ENCODE results near the gene WWC2. TPM values are rescaled to one million over a fixed set of nuclear protein-coding genes. Genes with fewer than 3 reads are reported as not detected.

Gene WWC2
- total RNA-seq, 1 donor from 2014 or later = 24.6 TPM

DNA sequence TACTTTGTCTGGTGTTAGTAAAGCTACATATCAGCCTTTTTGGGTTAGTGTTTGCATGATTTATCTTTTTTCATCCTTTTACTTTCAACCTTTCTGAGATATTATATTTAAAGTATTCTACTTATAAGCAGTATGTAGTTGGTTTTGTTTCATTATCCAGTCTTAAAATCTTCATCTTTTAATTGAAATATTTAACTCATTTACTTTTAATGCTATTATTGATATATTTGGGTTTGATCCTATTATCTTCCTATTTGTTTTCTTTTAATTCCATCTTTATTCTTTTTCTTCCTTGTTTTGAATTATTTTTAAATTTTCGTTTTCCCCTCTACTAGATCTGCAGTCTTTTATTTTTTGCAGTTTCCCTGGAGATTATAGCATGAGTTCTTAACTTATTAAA is 177.0 kb downstream of the WWC2 start:
- no peak for DNase-seq (ENCODE audit: extremely low spot score, unreplicated experiment)
- Mint-ChIP-seq H3K4me1 (ENCODE audit: unreplicated experiment) (no peaks in the 10 kb centered on the region), H3K4me3 (no peak overlapping the region), H3K27me3 (no peaks in the 10 kb centered on the region), H3K27ac (no peak overlapping the region), H3K9me3 (no peaks in the 10 kb centered on the region), H3K36me3 (peaks cover 34% of the 10 kb centered on the region)
- TF ChIP-seq, protein P1, sequence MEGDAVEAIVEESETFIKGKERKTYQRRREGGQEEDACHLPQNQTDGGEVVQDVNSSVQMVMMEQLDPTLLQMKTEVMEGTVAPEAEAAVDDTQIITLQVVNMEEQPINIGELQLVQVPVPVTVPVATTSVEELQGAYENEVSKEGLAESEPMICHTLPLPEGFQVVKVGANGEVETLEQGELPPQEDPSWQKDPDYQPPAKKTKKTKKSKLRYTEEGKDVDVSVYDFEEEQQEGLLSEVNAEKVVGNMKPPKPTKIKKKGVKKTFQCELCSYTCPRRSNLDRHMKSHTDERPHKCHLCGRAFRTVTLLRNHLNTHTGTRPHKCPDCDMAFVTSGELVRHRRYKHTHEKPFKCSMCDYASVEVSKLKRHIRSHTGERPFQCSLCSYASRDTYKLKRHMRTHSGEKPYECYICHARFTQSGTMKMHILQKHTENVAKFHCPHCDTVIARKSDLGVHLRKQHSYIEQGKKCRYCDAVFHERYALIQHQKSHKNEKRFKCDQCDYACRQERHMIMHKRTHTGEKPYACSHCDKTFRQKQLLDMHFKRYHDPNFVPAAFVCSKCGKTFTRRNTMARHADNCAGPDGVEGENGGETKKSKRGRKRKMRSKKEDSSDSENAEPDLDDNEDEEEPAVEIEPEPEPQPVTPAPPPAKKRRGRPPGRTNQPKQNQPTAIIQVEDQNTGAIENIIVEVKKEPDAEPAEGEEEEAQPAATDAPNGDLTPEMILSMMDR (conservative IDR thresholded peaks at IDR 0.05) = no peak

DNA sequence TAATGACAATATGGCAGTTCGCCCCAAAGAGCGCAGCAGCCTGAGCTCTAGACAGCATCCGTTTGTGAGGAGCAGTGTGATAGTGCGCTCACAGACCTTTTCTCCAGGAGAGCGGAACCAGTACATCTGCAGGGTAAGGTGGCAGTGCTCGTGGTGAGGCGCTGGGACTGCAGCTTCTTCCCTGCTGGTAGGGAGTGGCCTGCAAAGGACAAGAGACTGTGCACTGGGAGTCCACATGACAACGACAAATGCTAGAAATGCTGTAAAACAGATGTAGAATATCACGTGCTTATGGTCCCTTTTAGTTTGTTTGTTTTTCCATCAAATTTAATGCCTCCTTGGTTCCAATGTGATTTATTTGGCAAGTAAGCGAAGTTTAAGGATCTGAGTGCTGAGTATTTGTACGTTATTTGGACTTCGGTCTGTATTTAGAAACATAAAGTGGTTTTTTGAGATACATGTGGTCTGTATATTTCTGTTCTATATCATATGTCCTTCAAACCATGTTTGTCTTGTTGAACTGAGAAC is 185.3 kb downstream of the WWC2 start:
- Mint-ChIP-seq H3K27ac (no peak overlapping the region), H3K36me3 (peaks cover 29% of the 10 kb centered on the region), H3K4me1 (ENCODE audit: unreplicated experiment) (no peaks in the 10 kb centered on the region), H3K4me3 (no peak overlapping the region), H3K9me3 (no peaks in the 10 kb centered on the region), H3K27me3 (no peaks in the 10 kb centered on the region)
- TF ChIP-seq, protein P1 (conservative IDR thresholded peaks at IDR 0.05) = no peak
- no peak for DNase-seq (ENCODE audit: extremely low spot score, unreplicated experiment)

DNA sequence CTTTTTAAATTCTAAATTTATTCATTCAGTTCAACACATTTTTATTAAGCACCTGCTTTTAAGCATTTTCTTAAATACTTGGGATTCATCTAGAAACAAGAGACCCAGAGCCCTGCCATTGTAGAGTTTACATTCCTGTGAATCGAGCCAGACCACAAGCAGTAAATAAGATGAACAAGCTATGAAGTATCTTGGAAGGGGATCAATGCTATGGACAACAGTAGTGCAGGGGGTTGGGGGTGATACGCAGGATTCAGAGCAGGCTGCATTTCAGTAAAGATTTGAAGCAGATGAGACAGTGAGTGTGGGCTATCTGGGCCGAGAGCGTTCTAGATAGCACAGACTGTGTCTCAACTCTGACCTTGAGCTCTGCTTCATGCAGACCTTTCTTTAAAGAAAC is 185.9 kb downstream of the WWC2 start:
- H3K4me1 Mint-ChIP-seq (ENCODE audit: unreplicated experiment) = no peaks in the 10 kb centered on the region
- no peaks in the 10 kb centered on the region for H3K9me3 Mint-ChIP-seq
- no peak overlapping the region for H3K27ac Mint-ChIP-seq
- H3K27me3 Mint-ChIP-seq = no peaks in the 10 kb centered on the region
- DNase-seq (ENCODE audit: extremely low spot score, unreplicated experiment) = no peak
- peaks cover 34% of the 10 kb centered on the region for H3K36me3 Mint-ChIP-seq
- no peak overlapping the region for H3K4me3 Mint-ChIP-seq
- TF ChIP-seq, protein P1 (conservative IDR thresholded peaks at IDR 0.05) = no peak

DNA sequence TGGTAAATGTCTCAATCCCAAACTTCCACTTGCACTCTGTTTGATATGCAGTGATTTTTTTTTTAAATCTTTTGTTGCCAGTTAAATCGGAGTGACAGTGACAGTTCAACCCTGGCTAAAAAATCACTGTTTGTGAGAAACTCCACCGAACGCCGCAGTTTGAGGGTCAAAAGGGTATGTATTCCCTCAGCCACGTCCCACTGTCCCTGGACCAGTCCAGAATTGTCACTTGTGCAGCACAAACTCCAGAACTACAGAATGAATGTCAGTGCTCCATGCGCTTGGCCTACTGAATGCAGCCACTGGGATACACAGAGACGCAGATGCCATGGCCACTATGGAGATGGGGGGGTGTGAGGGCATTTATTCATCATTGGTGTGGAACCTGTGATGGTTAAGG is 186.8 kb downstream of the WWC2 start:
- Mint-ChIP-seq H3K27me3 (no peaks in the 10 kb centered on the region), H3K4me3 (no peak overlapping the region), H3K27ac (no peak overlapping the region), H3K36me3 (peaks cover 36% of the 10 kb centered on the region), H3K4me1 (ENCODE audit: unreplicated experiment) (no peaks in the 10 kb centered on the region), H3K9me3 (no peaks in the 10 kb centered on the region)
- TF ChIP-seq, protein P1 (conservative IDR thresholded peaks at IDR 0.05) = no peak
- no peak for DNase-seq (ENCODE audit: extremely low spot score, unreplicated experiment)

DNA sequence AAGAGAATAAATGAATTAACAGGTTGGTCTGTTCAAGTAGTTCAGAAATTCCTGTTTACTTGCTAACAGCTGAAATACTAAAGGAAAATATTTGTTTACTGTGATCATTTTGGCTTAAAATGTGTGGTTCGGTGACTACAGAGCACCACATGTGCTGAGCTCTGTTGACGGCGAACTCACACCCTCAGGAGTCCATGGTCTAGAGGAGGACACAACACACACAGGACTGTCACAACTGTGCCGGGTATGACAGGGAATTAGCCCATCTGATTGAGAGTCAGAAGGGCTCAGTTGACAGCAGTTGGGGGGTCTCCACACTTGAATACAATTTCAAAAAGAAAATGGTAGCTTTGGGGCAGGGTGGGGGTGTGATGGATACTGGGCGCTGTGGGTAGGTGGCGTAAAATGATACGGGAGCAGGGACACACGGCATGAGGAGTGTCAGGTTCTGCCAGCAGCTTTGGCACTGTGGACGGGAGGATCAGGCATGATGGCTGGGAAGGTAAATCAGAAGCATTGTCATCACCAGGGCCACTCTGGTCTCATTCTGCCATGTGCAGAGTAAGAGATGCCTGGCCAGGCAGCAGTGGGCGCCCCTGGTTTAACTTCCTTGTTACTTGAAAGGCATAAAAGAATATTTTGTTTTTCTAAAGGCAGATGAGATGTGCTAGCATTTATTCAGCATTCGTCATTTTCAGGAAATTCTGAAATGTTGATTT is 187.7 kb downstream of the WWC2 start:
- no peak for DNase-seq (ENCODE audit: extremely low spot score, unreplicated experiment)
- peaks cover 39% of the 10 kb centered on the region for H3K36me3 Mint-ChIP-seq
- no peaks in the 10 kb centered on the region for H3K27me3 Mint-ChIP-seq
- H3K4me1 Mint-ChIP-seq (ENCODE audit: unreplicated experiment) = no peaks in the 10 kb centered on the region
- H3K9me3 Mint-ChIP-seq = no peaks in the 10 kb centered on the region
- H3K27ac Mint-ChIP-seq = no peak overlapping the region
- TF ChIP-seq, protein P1 (conservative IDR thresholded peaks at IDR 0.05) = no peak
- no peak overlapping the region for H3K4me3 Mint-ChIP-seq

All from type B pancreatic cell (in vitro differentiated cells).